ENCODE data around the gene TPTE2.

DNA sequence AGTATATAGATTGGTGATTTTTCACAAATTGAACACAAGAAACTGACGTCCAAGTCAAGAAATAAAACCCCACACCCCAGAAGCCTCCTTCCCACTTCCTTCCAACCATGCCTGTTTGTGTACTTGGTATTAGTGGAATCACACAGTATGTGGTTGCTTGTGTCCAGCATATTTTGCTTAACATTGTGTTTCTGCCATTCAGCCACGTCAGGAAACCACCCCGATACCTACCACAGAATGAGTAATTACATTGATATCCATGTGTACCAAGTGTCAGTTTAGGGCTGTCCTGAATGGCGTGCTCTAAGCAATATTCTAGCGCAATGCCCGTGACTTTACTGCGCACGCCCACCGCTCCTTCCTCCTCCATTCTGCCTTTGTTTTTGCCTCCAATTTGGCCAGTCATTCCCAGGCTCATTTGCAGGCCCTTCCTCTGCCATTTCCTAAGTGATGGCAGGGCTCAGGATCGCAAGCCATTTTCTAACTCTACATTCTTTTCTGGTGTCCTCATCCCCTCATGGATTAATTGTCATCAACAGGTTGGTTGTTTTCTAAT lies 46.3 kb upstream of the TPTE2 start:
- TF ChIP-seq, protein P1, sequence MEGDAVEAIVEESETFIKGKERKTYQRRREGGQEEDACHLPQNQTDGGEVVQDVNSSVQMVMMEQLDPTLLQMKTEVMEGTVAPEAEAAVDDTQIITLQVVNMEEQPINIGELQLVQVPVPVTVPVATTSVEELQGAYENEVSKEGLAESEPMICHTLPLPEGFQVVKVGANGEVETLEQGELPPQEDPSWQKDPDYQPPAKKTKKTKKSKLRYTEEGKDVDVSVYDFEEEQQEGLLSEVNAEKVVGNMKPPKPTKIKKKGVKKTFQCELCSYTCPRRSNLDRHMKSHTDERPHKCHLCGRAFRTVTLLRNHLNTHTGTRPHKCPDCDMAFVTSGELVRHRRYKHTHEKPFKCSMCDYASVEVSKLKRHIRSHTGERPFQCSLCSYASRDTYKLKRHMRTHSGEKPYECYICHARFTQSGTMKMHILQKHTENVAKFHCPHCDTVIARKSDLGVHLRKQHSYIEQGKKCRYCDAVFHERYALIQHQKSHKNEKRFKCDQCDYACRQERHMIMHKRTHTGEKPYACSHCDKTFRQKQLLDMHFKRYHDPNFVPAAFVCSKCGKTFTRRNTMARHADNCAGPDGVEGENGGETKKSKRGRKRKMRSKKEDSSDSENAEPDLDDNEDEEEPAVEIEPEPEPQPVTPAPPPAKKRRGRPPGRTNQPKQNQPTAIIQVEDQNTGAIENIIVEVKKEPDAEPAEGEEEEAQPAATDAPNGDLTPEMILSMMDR (IDR thresholded peaks at IDR 0.05; ENCODE audit: low read depth, low read length, missing input control): no peak
- TF ChIP-seq, protein P2, sequence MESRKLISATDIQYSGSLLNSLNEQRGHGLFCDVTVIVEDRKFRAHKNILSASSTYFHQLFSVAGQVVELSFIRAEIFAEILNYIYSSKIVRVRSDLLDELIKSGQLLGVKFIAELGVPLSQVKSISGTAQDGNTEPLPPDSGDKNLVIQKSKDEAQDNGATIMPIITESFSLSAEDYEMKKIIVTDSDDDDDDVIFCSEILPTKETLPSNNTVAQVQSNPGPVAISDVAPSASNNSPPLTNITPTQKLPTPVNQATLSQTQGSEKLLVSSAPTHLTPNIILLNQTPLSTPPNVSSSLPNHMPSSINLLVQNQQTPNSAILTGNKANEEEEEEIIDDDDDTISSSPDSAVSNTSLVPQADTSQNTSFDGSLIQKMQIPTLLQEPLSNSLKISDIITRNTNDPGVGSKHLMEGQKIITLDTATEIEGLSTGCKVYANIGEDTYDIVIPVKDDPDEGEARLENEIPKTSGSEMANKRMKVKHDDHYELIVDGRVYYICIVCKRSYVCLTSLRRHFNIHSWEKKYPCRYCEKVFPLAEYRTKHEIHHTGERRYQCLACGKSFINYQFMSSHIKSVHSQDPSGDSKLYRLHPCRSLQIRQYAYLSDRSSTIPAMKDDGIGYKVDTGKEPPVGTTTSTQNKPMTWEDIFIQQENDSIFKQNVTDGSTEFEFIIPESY (IDR thresholded peaks at IDR 0.05): no peak
- TF ChIP-seq SP1 (IDR thresholded peaks at IDR 0.05) (no peak), MAX (IDR thresholded peaks at IDR 0.05) (no peak), RXRA (IDR thresholded peaks at IDR 0.05) (no peak), FOXA1 (IDR thresholded peaks at IDR 0.05) (no peak), TAF1 (conservative IDR thresholded peaks at IDR 0.05) (no peak), GABPA (IDR thresholded peaks at IDR 0.05 in 1 of 2, conservative IDR thresholded peaks at IDR 0.05 in 1 of 2) (no peak), RAD21 (IDR thresholded peaks at IDR 0.05) (no peak)
- TF ChIP-seq, protein P3, sequence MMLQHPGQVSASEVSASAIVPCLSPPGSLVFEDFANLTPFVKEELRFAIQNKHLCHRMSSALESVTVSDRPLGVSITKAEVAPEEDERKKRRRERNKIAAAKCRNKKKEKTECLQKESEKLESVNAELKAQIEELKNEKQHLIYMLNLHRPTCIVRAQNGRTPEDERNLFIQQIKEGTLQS (IDR thresholded peaks at IDR 0.05): no peak

Data from liver (tissue), 3 donors.